ENCODE results near the gene PPP1R13B.

GRCh38 chr14:103758059-103758776 lies 89.2 kb downstream of the PPP1R13B start:
- TF ChIP-seq, protein P1, sequence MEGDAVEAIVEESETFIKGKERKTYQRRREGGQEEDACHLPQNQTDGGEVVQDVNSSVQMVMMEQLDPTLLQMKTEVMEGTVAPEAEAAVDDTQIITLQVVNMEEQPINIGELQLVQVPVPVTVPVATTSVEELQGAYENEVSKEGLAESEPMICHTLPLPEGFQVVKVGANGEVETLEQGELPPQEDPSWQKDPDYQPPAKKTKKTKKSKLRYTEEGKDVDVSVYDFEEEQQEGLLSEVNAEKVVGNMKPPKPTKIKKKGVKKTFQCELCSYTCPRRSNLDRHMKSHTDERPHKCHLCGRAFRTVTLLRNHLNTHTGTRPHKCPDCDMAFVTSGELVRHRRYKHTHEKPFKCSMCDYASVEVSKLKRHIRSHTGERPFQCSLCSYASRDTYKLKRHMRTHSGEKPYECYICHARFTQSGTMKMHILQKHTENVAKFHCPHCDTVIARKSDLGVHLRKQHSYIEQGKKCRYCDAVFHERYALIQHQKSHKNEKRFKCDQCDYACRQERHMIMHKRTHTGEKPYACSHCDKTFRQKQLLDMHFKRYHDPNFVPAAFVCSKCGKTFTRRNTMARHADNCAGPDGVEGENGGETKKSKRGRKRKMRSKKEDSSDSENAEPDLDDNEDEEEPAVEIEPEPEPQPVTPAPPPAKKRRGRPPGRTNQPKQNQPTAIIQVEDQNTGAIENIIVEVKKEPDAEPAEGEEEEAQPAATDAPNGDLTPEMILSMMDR (IDR thresholded peaks at IDR 0.05) = no peak
- TF ChIP-seq REST (IDR thresholded peaks at IDR 0.05; ENCODE audit: insufficient read depth in 1 of 2, low read depth in 2 of 2, low read length in 1 of 2) (no peak), POLR2AphosphoS5 (IDR thresholded peaks at IDR 0.05; ENCODE audit: low read depth, low read length) (no peak), SIN3A (IDR thresholded peaks at IDR 0.05; ENCODE audit: borderline replicate concordance, insufficient read depth, low read depth, low read length) (no peak), TCF7L2 (IDR thresholded peaks at IDR 0.05; ENCODE audit: low read depth, low read length) (no peak)
